K562 (cell line): ENCODE data around the gene STON1.
A peak's percentile ranks its signal among the peaks of the same experiment; 100 is the strongest.

Source experiments
- CBX5 ChIP-seq: IDR thresholded peaks from 2 replicates; pipeline ENCODE4 v1.6.1; 2014; ENCODE audit warnings: low read depth, borderline replicate concordance
- CEBPB ChIP-seq: fragments of 450-650 bp; IDR thresholded peaks from 2 replicates; pipeline ENCODE4 v1.6.1; 2016; ENCODE audit warnings: missing genetic modification characterization, missing compliant biosample characterization
- EP300 ChIP-seq: IDR thresholded peaks from 2 replicates; pipeline ENCODE4 v1.6.1; 2012; ENCODE audit warnings: low read length, improper control_type of control experiment
- HEY1 ChIP-seq: fragments of 250-450 bp; sonication (Bioruptor Pico); IDR thresholded peaks from 2 replicates; pipeline ENCODE4 v1.5.0; 2020; ENCODE audit warnings: mild to moderate bottlenecking, moderate library complexity, borderline replicate concordance
- POLR2AphosphoS2 ChIP-seq: IDR thresholded peaks from 2 replicates; pipeline ENCODE4 v1.6.1; 2012; ENCODE audit warnings: low read length, improper control_type of control experiment
- POLR2AphosphoS5 ChIP-seq: IDR thresholded peaks from 2 replicates; pipeline ENCODE4 v1.6.1; 2011; ENCODE audit warnings: mild to moderate bottlenecking, low read depth, low read length, moderate library complexity; ENCODE audit not compliant: control insufficient read depth, insufficient read depth
- SOX6 ChIP-seq: fragments of 450-650 bp; IDR thresholded peaks from 2 replicates; pipeline ENCODE4 v1.6.1; 2014; ENCODE audit warnings: mild to moderate bottlenecking
- TGIF2 ChIP-seq: sonication (generic); formaldehyde crosslinking; IDR thresholded peaks from 2 replicates; pipeline ENCODE4 v1.8.1; 2022; ENCODE audit warnings: mild to moderate bottlenecking, missing genetic modification reagents, moderate library complexity
- TF ChIP-seq, protein P1 (sequence below), 2 experiments: fragments of 450-650 bp; IDR thresholded peaks; 2 replicates each; pipeline ENCODE4 v1.6.1; 2016
- TF ChIP-seq, protein P2 (sequence below): fragments of 250-450 bp; sonication (Bioruptor Pico); IDR thresholded peaks from 2 replicates; pipeline ENCODE4 v1.4.0; 2020; ENCODE audit warnings: mild to moderate bottlenecking, moderate library complexity
- TF ChIP-seq, protein P3 (sequence below), 3 experiments: IDR thresholded peaks in 2 of 3; conservative IDR thresholded peaks in 1 of 3; 2 replicates each; pipeline ENCODE4 v1.5.1; 2011 to 2012; ENCODE audit warnings: low read length in 3 of 3, mild to moderate bottlenecking in 3 of 3, control low read depth in 2 of 3, improper control_type of control experiment in 1 of 3, inconsistent platforms in 1 of 3, low read depth in 1 of 3, mixed read lengths in 1 of 3, moderate library complexity in 1 of 3; ENCODE audit not compliant: insufficient read depth in 2 of 3

DNA sequence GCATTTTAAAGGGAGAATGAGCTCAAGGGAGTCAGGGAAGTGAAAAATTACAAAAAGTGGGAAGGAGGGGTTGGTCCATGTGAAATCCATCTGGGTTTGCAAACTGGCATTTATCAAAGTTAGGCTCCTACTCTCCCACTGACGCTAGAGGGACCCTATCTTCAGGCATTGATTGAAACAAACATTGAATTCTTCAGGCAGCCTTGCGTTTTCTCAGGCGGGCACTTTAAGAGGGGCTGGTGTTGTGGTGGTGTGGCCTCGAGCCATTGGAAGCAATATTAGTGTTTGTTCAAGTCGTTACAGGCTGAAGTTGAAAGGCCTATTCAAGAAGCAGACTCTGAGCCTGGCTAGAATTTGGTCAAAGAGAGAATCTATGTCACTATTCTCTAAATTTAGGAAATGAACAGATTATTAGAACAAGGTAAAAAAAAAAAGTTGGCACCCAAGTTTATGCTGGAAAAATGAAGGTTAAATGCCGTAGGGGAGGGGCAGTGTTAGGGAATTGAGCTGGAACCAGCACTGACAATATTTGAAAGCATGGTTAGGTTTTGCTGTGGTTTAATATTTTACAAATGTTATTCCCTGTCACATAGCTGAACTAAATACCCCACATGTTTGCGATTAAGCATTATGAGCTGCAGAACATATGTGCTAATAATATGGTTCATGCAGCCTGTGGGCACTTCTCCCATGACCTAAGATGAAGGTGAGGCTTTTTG, 36.8 kb downstream of the STON1 start:
- TF ChIP-seq TGIF2 (CRISPR knock-in tag): no peak
- no peak for TF ChIP-seq CEBPB
- TF ChIP-seq POLR2AphosphoS5: no peak
- TF ChIP-seq, protein P1, sequence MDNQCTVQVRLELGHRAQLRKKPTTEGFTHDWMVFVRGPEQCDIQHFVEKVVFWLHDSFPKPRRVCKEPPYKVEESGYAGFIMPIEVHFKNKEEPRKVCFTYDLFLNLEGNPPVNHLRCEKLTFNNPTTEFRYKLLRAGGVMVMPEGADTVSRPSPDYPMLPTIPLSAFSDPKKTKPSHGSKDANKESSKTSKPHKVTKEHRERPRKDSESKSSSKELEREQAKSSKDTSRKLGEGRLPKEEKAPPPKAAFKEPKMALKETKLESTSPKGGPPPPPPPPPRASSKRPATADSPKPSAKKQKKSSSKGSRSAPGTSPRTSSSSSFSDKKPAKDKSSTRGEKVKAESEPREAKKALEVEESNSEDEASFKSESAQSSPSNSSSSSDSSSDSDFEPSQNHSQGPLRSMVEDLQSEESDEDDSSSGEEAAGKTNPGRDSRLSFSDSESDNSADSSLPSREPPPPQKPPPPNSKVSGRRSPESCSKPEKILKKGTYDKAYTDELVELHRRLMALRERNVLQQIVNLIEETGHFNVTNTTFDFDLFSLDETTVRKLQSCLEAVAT (IDR thresholded peaks at IDR 0.05): no peak
- TF ChIP-seq, protein P2, sequence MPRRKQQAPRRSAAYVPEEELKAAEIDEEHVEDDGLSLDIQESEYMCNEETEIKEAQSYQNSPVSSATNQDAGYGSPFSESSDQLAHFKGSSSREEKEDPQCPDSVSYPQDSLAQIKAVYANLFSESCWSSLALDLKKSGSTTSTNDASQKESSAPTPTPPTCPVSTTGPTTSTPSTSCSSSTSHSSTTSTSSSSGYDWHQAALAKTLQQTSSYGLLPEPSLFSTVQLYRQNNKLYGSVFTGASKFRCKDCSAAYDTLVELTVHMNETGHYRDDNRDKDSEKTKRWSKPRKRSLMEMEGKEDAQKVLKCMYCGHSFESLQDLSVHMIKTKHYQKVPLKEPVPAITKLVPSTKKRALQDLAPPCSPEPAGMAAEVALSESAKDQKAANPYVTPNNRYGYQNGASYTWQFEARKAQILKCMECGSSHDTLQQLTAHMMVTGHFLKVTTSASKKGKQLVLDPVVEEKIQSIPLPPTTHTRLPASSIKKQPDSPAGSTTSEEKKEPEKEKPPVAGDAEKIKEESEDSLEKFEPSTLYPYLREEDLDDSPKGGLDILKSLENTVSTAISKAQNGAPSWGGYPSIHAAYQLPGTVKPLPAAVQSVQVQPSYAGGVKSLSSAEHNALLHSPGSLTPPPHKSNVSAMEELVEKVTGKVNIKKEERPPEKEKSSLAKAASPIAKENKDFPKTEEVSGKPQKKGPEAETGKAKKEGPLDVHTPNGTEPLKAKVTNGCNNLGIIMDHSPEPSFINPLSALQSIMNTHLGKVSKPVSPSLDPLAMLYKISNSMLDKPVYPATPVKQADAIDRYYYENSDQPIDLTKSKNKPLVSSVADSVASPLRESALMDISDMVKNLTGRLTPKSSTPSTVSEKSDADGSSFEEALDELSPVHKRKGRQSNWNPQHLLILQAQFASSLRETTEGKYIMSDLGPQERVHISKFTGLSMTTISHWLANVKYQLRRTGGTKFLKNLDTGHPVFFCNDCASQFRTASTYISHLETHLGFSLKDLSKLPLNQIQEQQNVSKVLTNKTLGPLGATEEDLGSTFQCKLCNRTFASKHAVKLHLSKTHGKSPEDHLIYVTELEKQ (CRISPR knock-in tag): no peak
- TF ChIP-seq CBX5: no peak
- TF ChIP-seq, protein P3, sequence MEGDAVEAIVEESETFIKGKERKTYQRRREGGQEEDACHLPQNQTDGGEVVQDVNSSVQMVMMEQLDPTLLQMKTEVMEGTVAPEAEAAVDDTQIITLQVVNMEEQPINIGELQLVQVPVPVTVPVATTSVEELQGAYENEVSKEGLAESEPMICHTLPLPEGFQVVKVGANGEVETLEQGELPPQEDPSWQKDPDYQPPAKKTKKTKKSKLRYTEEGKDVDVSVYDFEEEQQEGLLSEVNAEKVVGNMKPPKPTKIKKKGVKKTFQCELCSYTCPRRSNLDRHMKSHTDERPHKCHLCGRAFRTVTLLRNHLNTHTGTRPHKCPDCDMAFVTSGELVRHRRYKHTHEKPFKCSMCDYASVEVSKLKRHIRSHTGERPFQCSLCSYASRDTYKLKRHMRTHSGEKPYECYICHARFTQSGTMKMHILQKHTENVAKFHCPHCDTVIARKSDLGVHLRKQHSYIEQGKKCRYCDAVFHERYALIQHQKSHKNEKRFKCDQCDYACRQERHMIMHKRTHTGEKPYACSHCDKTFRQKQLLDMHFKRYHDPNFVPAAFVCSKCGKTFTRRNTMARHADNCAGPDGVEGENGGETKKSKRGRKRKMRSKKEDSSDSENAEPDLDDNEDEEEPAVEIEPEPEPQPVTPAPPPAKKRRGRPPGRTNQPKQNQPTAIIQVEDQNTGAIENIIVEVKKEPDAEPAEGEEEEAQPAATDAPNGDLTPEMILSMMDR (IDR thresholded peaks at IDR 0.05 in 2 of 3, conservative IDR thresholded peaks at IDR 0.05 in 1 of 3; ENCODE audit: insufficient read depth in 2 of 3, low read depth in 1 of 3, low read length in 3 of 3): peak; percentile 32 to 55 (median 37); a peak in 2 of 6 replicates
- TF ChIP-seq SOX6: no peak
- TF ChIP-seq HEY1: no peak
- no peak for TF ChIP-seq POLR2AphosphoS2
- no peak for TF ChIP-seq EP300
